K562 (cell line): ENCODE measurements around the gene DHDDS. TPM values are rescaled to one million over a fixed set of nuclear protein-coding genes. Genes with fewer than 3 reads are reported as not detected.

Experiments used
- BRD4 ChIP-seq: fragments of 200-600 bp; sonication (generic); IDR thresholded peaks from 2 replicates; pipeline ENCODE4 v1.6.1; 2017; ENCODE audit warnings: inconsistent platforms
- DEAF1 ChIP-seq: fragments of 450-650 bp; formaldehyde crosslinking; IDR thresholded peaks from 2 replicates; pipeline ENCODE4 v1.4.0; 2020; ENCODE audit warnings: mild to moderate bottlenecking, moderate library complexity
- GTF2A2 ChIP-seq: IDR thresholded peaks from 2 replicates; pipeline ENCODE4 v1.6.1; 2016; ENCODE audit warnings: mild to moderate bottlenecking, missing genetic modification characterization, missing compliant biosample characterization
- HMG20A ChIP-seq: fragments of 450-650 bp; formaldehyde crosslinking; conservative IDR thresholded peaks from 2 replicates; pipeline ENCODE4 v1.4.0; 2020; ENCODE audit warnings: mild to moderate bottlenecking, mixed read lengths
- HNRNPLL ChIP-seq: fragments of 200-400 bp; formaldehyde crosslinking; IDR thresholded peaks from 2 replicates; pipeline ENCODE4 v1.6.1; 2017; ENCODE audit warnings: low read length, low read depth, mild to moderate bottlenecking; ENCODE audit not compliant: poor library complexity, severe bottlenecking
- JUN ChIP-seq, 2 experiments: sonication (generic) in 1 of 2; formaldehyde crosslinking in 1 of 2; IDR thresholded peaks; 2 replicates each; pipeline versions ENCODE4 v1.6.1 to v1.8.0; 2012 to 2022; ENCODE audit warnings: borderline replicate concordance in 2 of 2, mild to moderate bottlenecking in 2 of 2, improper control_type of control experiment in 1 of 2, low read depth in 1 of 2, low read length in 1 of 2, missing genetic modification reagents in 1 of 2
- JUND ChIP-seq, 2 experiments: IDR thresholded peaks; 2 replicates in 1 of 2; 3 replicates in 1 of 2; pipeline ENCODE4 v1.6.1; 2011; ENCODE audit warnings: borderline replicate concordance in 2 of 2, low read depth in 2 of 2, low read length in 2 of 2, improper control_type of control experiment in 1 of 2, missing biosample characterization in 1 of 2, missing genetic modification characterization in 1 of 2, missing genetic modification reagents in 1 of 2
- KDM4B ChIP-seq, 2 experiments: fragments of 450-650 bp in 1 of 2; sonication (generic) in 1 of 2; IDR thresholded peaks; 2 replicates each; pipeline ENCODE4 v1.6.1; 2016 to 2017; ENCODE audit warnings: borderline replicate concordance in 2 of 2, antibody characterized with exemption in 1 of 2, low read depth in 1 of 2, mild to moderate bottlenecking in 1 of 2
- SMARCE1 ChIP-seq: fragments of 450-650 bp; IDR thresholded peaks from 2 replicates; pipeline ENCODE4 v1.7.1; 2016; ENCODE audit warnings: mild to moderate bottlenecking
- STAG1 ChIP-seq: sonication (generic); formaldehyde crosslinking; IDR thresholded peaks from 2 replicates; pipeline ENCODE4 v1.5.0; 2020; ENCODE audit warnings: missing genetic modification reagents, borderline replicate concordance
- STAT5A ChIP-seq: IDR thresholded peaks from 2 replicates; pipeline ENCODE4 v1.6.1; 2012; ENCODE audit warnings: low read length, inconsistent platforms, borderline replicate concordance
- TRIM24 ChIP-seq, 2 experiments: fragments of 450-650 bp; IDR thresholded peaks; 2 replicates each; pipeline ENCODE4 v1.6.1; 2016
- ZBED1 ChIP-seq: IDR thresholded peaks from 2 replicates; pipeline ENCODE4 v1.6.1; 2014
- ZFP36 ChIP-seq: fragments of 150-350 bp; IDR thresholded peaks from 2 replicates; pipeline ENCODE4 v1.6.1; 2018; ENCODE audit warnings: low read length, low read depth; ENCODE audit not compliant: partially characterized antibody
- ZNF282 ChIP-seq: sonication (generic); formaldehyde crosslinking; IDR thresholded peaks from 2 replicates; pipeline ENCODE4 v1.8.1; 2023; ENCODE audit warnings: missing genetic modification reagents
- ZNF511 ChIP-seq: sonication (generic); formaldehyde crosslinking; IDR thresholded peaks from 2 replicates; pipeline ENCODE4 v1.8.0; 2022; ENCODE audit warnings: mild to moderate bottlenecking, missing genetic modification reagents
- polyA plus RNA-seq, 8 experiments: library from polyadenylated mRNA; depleted of rRNA in 4 of 8; stranded (reverse) in 5 of 8; unstranded in 3 of 8; fragments of >200 nt; fragmentation: Nextera tagmentation in 2 of 8; fragmentation: Illumina TruSeq in 1 of 8; extraction: Ambion mirVana in 2 of 8; extraction: Trizol in 1 of 8; gene quantifications; 2 replicates each; pipeline versions ENCODE4 v1.2.1 to v1.2.3, GENCODE V29; 2011 to 2014; ENCODE audit warnings: inconsistent platforms in 1 of 8, missing spikeins in 1 of 8
- total RNA-seq, 7 experiments: library from RNA; depleted of rRNA in 6 of 7; stranded (reverse); fragments of >200 nt in 6 of 7; fragmentation: Illumina TruSeq in 2 of 7; extraction: Trizol in 2 of 7; gene quantifications; 2 replicates each; pipeline versions ENCODE4 v1.2.1 to v1.2.3, GENCODE V29; 2011 to 2021; ENCODE audit warnings: low replicate concordance in 1 of 7
- TF ChIP-seq, protein P1 (sequence below): fragments of 250-450 bp; sonication (Bioruptor Pico); IDR thresholded peaks from 2 replicates; pipeline ENCODE4 v1.8.0; 2021; ENCODE audit warnings: mild to moderate bottlenecking, moderate library complexity
- TF ChIP-seq, protein P2 (sequence below): sonication (generic); formaldehyde crosslinking; IDR thresholded peaks from 2 replicates; pipeline ENCODE4 v1.8.1; 2023; ENCODE audit warnings: mild to moderate bottlenecking, missing genetic modification reagents
- TF ChIP-seq, protein P3 (sequence below): fragments of 250-450 bp; sonication (Bioruptor Pico); IDR thresholded peaks from 2 replicates; pipeline ENCODE4 v1.5.0; 2022; ENCODE audit warnings: mild to moderate bottlenecking
- TF ChIP-seq, protein P4 (sequence below): sonication (generic); formaldehyde crosslinking; IDR thresholded peaks from 2 replicates; pipeline ENCODE4 v1.9.0; 2022; ENCODE audit warnings: mild to moderate bottlenecking, missing genetic modification reagents

DHDDS gene
- total and polyA plus RNA-seq, 9 of the 15 experiments (the other 6 are each of a cell fraction or from before 2014, with no cell fraction given), result 33.3 to 55.0 (median 44.3) TPM

DNA sequence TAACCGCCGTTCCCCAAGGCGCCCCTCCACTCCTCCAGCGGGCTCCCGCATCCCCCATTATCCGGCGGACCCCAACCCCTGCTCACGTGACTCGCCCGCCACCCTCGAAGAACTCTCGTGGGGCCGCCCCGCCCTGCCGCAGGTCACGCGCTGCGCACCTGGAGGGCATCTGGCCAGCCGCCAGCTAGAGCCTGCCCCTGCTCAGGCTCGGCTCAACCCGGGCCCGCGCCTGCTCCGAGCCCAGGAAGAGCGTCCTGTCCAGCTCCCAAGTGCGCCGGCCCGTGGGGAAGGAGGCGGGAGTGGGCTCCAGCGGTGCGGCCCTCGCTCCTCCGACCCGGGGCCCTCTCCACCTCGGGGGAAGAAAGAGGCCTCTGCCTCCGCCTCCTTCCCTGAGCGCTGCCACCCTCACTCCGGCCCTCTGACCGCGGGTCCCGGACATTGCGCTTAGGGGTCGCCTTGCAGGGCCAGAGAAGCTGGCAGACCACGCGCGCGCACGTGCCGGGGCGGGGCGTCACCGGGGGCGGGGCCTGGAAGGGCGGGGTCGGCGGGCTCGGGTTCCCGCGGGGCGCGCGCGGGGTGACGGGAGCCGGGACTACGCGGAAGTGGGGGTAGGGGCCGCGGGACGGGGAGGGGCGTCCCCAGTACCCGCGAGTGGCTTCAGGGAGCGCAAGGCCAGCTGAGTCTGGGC, 68.5 kb downstream of the DHDDS start (continued):
- no peak for TF ChIP-seq JUND (IDR thresholded peaks at IDR 0.05; ENCODE audit: borderline replicate concordance, low read depth, low read length)
- no peak for TF ChIP-seq JUND (tag; IDR thresholded peaks at IDR 0.05; ENCODE audit: borderline replicate concordance, low read depth, low read length)
- no peak for TF ChIP-seq KDM4B (IDR thresholded peaks at IDR 0.05; ENCODE audit: borderline replicate concordance in 2 of 2, low read depth in 1 of 2)
- TF ChIP-seq, protein P1, sequence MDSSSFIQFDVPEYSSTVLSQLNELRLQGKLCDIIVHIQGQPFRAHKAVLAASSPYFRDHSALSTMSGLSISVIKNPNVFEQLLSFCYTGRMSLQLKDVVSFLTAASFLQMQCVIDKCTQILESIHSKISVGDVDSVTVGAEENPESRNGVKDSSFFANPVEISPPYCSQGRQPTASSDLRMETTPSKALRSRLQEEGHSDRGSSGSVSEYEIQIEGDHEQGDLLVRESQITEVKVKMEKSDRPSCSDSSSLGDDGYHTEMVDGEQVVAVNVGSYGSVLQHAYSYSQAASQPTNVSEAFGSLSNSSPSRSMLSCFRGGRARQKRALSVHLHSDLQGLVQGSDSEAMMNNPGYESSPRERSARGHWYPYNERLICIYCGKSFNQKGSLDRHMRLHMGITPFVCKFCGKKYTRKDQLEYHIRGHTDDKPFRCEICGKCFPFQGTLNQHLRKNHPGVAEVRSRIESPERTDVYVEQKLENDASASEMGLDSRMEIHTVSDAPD (CRISPR knock-in tag), result no peak
- TF ChIP-seq SMARCE1, result no peak
- no peak for TF ChIP-seq ZBED1
- TF ChIP-seq, protein P2, sequence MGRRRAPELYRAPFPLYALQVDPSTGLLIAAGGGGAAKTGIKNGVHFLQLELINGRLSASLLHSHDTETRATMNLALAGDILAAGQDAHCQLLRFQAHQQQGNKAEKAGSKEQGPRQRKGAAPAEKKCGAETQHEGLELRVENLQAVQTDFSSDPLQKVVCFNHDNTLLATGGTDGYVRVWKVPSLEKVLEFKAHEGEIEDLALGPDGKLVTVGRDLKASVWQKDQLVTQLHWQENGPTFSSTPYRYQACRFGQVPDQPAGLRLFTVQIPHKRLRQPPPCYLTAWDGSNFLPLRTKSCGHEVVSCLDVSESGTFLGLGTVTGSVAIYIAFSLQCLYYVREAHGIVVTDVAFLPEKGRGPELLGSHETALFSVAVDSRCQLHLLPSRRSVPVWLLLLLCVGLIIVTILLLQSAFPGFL, result no peak
- peak; percentile 90 for TF ChIP-seq ZNF511 (CRISPR knock-in tag)
- no peak for TF ChIP-seq ZFP36
- no peak for TF ChIP-seq JUN (IDR thresholded peaks at IDR 0.05; ENCODE audit: borderline replicate concordance, low read depth, low read length)
- TF ChIP-seq JUN (CRISPR knock-in tag; IDR thresholded peaks at IDR 0.05; ENCODE audit: borderline replicate concordance), result no peak
- TF ChIP-seq, protein P3, sequence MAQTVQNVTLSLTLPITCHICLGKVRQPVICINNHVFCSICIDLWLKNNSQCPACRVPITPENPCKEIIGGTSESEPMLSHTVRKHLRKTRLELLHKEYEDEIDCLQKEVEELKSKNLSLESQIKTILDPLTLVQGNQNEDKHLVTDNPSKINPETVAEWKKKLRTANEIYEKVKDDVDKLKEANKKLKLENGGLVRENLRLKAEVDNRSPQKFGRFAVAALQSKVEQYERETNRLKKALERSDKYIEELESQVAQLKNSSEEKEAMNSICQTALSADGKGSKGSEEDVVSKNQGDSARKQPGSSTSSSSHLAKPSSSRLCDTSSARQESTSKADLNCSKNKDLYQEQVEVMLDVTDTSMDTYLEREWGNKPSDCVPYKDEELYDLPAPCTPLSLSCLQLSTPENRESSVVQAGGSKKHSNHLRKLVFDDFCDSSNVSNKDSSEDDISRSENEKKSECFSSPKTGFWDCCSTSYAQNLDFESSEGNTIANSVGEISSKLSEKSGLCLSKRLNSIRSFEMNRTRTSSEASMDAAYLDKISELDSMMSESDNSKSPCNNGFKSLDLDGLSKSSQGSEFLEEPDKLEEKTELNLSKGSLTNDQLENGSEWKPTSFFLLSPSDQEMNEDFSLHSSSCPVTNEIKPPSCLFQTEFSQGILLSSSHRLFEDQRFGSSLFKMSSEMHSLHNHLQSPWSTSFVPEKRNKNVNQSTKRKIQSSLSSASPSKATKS (CRISPR knock-in tag), result no peak
- TF ChIP-seq BRD4, result peak; percentile 66; the same call in 1 of the 2 replicates
- TF ChIP-seq STAG1 (CRISPR knock-in tag), result peak; percentile 58
- TF ChIP-seq HMG20A, result no peak
- TF ChIP-seq, protein P4, sequence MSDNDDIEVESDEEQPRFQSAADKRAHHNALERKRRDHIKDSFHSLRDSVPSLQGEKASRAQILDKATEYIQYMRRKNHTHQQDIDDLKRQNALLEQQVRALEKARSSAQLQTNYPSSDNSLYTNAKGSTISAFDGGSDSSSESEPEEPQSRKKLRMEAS (CRISPR knock-in tag), result peak; percentile 89
- TF ChIP-seq STAT5A, result no peak
- no peak for TF ChIP-seq ZNF282 (CRISPR knock-in tag)
- 0 out of 2 replicates have a peak, but pooled peaks have one; percentile 34 for TF ChIP-seq GTF2A2
- no peak for TF ChIP-seq DEAF1 (CRISPR knock-in tag)
- no peak for TF ChIP-seq HNRNPLL
- TF ChIP-seq TRIM24 (IDR thresholded peaks at IDR 0.05), result peak in 1 of 2 experiments; percentile 57; a peak in 1 of 4 replicates
